HG03159 (cell line): ENCODE measurements around the gene ATP5IF1.

Experiments
- ATAC-seq: cut with Tn5 transposase; IDR thresholded peaks from one replicate; pipeline ENCODE4 v1.9.1; 2021; ENCODE audit warnings: mild to moderate bottlenecking, moderate library complexity; ENCODE audit not compliant: unreplicated experiment

ATP5IF1 gene

GRCh38 chr1:28264897-28265296, 29.0 kb downstream of the ATP5IF1 start:
- ATAC-seq = no peak

DNA sequence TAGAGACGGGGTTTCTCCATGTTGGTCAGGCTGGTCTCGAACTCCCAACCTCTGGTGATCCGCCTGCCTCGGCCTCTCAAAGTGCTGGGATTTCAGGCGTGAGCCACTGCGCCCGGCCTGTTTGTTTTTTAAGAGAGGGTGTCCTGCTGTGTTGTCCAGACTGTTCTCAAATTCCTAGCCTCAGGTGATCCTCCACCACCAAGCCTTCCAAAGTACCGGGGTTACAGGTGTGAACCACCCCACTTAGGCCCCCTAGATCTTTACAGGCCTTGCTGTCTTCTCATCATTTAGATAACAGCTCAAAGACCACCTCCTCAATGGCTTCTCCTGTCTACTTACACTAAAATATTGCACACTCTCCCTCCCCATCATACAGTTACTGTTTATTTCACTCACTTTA, 29.7 kb downstream of the ATP5IF1 start:
- no peak for ATAC-seq

- ATAC-seq = no peak
These were observed 31.0 kb downstream of the ATP5IF1 start for GRCh38 chr1:28266920-28267322.

DNA sequence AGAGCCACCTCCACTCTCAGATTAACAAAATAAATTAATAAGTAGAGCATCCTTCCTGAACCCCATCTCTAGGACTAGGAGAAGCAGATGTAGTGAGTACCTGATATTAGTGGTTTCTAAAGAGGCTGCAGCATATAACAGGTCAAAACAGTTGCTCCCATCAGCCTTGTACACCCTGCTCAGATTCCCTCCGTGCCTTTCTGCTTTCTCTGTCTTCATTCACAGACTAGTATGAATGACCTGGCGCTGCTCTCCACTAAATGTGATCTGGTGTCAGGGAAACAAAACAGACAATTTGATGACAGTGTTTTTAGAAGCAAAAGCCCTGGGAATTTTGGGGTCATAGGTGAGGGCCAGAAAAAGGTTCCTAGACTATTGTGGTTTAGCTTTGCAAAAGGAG, 31.7 kb downstream of the ATP5IF1 start:
- no peak for ATAC-seq

- no peak for ATAC-seq
These were observed 33.6 kb downstream of the ATP5IF1 start for GRCh38 chr1:28269529-28269928.

- no peak for ATAC-seq
These were observed 36.4 kb downstream of the ATP5IF1 start for GRCh38 chr1:28272215-28272852.

DNA sequence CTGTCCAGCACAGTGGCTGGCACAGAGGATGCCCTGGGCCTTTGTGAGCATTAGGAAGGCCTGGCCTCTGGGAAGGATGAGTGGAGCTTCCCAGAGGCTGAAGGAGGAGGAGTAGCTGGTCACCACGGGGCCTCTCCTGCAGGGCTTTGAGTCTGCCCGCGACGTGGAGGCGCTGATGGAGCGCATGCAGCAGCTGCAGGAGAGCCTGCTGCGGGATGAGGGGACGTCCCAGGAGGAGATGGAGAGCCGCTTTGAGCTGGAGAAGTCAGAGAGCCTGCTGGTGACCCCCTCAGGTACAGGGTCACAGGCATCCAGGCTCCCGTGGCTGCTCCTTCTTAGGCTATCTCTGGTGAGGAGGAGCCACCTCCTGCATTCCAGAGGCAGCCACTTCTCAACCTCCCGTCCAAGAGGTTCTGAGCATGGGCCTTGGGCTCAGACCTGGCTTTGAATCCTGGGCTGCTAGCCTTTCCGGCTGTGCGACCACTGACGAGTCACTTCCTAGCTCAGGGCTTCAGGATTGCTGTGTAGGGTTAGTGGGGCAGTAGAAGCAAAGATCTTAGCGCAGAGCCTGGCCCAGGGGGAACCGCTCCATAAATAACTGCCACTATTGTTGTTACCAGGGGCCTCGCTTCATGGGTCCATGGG, 37.4 kb downstream of the ATP5IF1 start:
- ATAC-seq = no peak

DNA sequence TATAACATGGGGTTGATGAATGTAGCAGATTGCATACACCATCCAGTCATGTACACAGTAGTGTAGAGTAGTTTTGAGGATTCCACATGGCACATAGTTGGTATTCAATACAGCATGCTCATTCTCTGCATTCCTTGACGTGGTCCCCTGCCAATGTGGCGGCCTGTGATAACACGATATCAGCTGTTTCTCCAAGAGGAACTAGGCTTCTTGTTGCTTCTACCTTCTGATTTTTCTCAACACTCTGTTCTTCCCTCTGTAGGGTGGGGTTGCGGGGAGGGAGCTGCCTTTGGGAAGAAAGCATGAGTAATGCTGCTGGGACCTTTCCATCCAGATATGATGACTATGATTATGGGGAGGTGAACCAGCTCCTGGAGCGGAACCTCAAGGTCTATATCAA, 42.8 kb downstream of the ATP5IF1 start:
- no peak for ATAC-seq

DNA sequence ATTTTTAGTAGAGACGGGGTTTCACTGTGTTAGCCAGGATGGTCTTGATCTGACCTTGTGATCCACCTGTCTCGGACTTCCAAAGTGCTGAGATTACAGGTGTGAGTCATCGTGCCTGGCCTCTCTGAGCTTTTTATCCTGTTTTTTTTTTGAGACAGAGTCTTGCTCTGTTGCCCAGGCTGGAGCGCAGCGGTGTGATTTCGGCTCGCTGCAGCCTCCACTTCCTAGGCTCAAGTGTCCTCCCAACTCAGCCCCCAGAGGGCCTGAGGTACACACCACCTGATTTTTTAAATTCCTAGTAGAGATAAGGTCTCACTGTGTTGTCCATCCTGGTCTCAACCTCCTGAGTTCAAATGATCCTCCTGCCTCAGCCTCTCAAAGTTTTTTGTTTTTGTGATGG, 43.8 kb downstream of the ATP5IF1 start:
- no peak for ATAC-seq

GRCh38 chr1:28280501-28280900, 44.6 kb downstream of the ATP5IF1 start:
- no peak for ATAC-seq

GRCh38 chr1:28280977-28281381, 45.1 kb downstream of the ATP5IF1 start:
- ATAC-seq = no peak

GRCh38 chr1:28281608-28282425, 45.9 kb downstream of the ATP5IF1 start:
- no peak for ATAC-seq

DNA sequence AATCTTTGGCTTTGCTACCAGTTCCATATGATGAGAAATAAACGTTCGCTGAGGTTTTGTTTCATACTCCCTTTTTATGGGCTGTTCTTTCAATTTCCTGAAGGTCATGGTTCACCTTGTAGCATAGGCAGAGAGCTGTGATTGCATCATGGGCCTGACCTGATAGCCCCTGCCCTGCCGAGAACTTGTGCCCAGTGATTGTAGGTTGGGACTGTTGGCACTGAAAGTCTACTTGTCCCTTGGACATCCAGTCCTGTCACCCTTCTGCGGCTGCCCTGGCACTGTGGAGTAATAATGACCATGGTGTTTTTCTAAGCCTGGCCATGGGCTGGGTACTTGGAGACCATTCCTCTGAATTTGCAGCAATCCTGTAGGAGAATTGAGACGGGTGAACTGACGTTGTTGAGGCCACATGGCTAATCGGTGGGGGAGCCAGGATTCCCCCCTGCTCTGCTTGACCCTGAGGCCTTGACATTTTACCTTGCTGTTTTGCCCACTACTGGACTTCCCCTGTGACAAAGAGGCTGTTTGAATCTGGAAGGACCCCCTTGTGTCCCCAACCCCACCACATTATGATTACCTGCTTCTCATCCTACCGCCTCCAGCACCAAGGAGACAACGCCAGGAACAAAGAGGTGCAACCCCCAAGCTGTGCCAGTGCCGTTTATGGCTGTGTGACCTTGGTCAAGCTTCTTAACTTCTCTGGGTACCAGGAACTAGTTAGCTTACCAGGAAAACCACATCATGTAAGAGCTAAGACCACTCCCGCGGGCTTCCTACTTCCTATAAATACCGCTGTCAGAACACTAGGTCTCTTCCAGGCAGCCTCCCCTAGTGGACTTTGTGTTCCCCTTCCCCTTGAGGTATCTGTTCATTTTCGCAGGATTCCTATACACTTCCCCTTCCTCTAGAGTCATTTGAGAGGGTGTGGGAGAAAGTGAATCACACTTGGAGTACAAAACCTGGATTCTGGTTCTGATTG, 46.8 kb downstream of the ATP5IF1 start:
- ATAC-seq = no peak

DNA sequence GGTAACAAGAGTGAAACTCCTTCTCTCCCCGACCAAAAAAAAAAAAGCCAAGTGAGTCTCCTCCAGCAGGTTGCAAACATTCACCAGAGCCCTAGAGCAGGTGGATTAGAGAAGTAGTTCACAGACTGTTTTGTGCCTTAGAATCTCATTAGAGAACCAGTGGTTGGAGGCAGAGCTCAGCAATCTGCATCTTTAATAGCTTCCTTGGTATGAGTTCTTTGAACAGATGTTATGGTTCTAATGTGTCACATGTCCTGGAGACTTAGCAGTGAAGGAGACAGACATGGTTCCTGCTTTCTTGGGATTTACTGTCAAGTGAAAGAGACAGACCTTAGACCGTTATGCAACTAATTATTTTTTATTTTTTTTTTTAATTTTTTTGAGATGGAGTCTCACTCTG, 50.2 kb downstream of the ATP5IF1 start:
- no peak for ATAC-seq
